Sciatic nerve (tissue), 2 donors: Measurements from ENCODE around the gene TFRC. TPM values are rescaled to one million over a fixed set of nuclear protein-coding genes. Genes with fewer than 3 reads are reported as not detected.
"Not testable (repeated sequence)": the region's sequence is repeated elsewhere in the genome, so short reads cannot be mapped to it uniquely, and the experiment has no call there.

ENCODE experiments used
- ATAC-seq: fragments of 200-7000 bp; cut with Tn5 transposase; one replicate; pipeline ENCODE4 v1.9.1; 2020; ENCODE audit warnings: mild to moderate bottlenecking, moderate library complexity
- DNase-seq: peaks from one replicate; pipeline ENCODE4 v3.0.0-alpha.2; 2020; ENCODE audit warnings: low spot score
- intact Hi-C: fragments of 100-400 bp; cut with DNase I; formaldehyde crosslinking; loops from one replicate; pipeline ENCODE4 v1.14.2; 2022
- total RNA-seq: library from RNA; stranded (reverse); fragmentation: NEBNext Ultra II Directional; extraction: Animal tissue kit (Norgen Biotek cat#: 25700); gene quantifications from one replicate; pipeline ENCODE4 v1.2.1, GENCODE V29; 2021
- donor health status: DM: no; HTN: no; CAD: no.
- donor health status: DM: no; HTN: no; CAD: no.

TFRC gene
- total RNA-seq, 1 donor from 2014 or later: 76.7 TPM

DNA sequence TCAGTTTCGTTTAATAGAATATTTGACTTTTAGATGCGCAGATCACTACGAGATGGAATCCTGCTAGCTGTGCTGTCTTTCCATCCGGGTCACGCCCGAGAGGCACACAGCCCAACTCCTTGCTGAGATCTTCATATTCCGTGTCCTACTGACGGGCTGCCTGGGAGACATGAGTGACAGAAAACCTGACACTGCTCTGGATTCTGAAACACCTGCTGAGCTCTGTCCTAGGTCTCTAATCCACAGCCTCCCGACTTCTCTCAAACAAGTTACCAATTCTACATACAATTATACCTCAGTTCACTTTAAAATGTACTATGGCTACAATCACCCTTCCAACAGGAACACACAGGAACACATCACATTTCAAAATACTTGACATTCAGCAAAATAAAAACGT, 27.2 kb downstream of the TFRC start:
- intact Hi-C loops: no loop called here
- no peak for ATAC-seq

DNA sequence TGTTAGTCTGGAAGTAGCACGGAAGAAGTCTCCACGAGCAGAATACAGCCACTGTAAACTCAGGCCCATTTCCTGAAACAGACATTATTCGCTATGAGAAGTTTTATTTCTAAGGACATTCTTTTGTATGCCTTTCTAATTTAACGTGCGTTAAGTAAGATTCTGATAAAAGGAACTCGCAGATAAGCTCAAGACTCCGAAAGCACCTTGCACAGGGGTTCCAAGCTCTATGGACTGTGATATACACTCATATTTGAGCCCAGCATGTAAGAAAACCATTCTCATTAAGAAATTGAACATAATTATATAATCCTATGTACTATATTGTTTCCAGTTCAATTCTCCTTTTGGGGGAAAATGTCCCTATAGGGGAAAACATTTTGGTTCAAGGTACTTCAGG, 28.4 kb downstream of the TFRC start:
- DNase-seq (no peak), ATAC-seq (no peak)
- intact Hi-C loops: no loop called here

More for the DNA sequence above, 27.2 kb downstream of the TFRC start:
- DNase-seq: no peak

DNA sequence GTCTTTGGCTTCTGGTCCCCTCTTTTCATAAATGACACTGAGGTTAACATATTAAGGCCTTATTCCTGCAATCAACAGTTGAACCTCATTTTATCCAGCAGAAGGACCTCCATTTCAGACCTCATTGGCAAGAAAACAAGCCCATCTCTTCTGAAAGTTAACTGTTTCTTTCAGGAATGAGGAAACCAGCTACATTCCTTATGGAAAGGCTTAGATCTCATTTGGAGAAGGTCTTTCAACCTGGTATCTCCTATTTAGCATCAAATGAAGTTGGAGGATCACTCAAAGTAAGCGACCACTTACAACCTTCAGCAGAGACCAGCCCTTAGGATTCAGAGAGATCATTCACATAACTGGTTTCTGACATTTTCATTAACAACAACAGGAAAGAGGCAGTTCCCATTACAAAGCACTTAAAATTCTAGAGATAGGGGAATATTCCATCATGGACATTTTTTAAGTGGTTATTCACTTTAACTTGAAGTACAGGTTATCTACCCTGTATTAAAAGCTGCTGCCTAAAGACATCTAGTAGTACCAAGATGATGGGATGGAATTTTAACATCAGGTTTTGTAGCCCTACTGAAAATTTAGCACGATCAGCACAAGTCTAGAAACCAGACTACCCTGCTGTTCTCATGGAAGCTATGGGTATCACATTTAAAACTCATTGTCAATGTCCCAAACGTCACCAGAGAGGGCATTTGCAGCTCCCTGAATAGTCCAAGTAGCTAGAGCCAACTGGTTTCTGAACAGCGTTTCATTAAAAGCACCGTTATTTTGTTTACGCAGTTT, 30.4 kb downstream of the TFRC start:
- DNase-seq (no peak), ATAC-seq (no peak)
- intact Hi-C loops: no loop called here

DNA sequence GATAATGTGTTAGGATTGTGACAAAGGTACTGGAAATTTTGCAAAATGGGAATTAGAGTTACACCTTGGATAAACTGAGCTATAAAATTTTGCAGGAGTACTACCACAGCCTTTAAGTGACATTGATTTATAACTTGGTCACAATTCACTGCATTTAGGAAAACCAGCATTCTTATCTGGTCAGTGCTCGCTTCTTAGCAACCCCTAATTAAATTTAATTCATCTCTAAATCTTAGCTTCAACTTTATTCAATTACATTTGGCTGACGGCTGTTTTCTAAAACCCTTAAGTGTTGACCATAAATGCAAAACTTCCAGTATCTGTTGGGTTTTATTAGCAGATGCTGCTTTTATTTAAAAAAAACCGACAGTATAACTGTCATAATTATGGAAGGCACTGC, 31.3 kb downstream of the TFRC start:
- intact Hi-C loops: no loop called here
- DNase-seq (no peak), ATAC-seq (no peak)

DNA sequence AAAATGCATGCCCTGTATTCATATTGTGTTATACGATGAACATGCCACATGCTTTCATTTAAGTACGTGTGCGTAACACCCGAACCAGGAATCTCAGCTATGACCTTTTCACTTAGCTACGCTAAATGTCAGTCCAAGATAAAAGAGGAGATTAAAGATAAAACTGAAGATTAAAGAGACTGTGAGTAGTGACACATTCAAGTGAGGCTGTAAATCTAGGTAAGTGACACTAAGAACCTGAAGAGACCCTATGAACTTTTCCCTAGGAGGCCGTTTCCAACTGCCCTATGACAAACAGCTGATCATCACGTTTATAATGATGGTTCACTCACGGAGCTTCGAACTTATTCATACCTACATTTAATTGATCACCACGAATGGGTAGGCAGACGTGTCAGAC, 32.2 kb downstream of the TFRC start:
- intact Hi-C loops: no loop called here
- DNase-seq (no peak), ATAC-seq (no peak)

DNA sequence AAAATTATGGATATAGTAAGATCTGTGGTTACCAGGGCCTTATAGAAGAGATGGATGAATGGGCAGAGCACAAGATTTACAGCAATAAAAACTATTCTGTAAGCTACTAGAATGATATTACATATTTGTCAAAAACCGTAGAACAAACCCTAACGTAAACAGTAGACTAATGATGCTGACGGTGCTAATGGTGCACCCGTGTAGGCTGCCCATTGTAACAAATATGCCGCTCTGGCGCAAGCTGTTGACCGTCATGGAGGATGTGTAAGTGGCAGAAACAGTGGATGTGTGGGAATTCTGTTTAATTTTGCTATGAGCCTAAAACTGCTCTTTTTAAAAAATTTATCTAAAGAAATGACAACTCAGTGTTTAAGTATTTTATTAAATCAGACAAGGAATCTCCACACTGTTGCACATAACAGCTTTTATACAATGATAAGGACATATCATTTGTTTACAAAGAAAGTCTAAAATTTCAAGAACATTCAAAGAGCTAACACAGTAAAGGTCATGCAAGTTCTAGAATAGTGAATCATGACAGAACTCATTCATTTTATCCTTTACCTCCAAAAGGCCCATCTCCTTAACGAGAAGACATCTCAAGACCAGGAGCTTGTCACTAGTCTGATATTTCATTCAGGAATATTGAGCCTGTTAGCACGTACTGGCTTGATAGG, 32.8 kb downstream of the TFRC start:
- intact Hi-C loops: no loop called here
- no peak for ATAC-seq
- no peak for DNase-seq

DNA sequence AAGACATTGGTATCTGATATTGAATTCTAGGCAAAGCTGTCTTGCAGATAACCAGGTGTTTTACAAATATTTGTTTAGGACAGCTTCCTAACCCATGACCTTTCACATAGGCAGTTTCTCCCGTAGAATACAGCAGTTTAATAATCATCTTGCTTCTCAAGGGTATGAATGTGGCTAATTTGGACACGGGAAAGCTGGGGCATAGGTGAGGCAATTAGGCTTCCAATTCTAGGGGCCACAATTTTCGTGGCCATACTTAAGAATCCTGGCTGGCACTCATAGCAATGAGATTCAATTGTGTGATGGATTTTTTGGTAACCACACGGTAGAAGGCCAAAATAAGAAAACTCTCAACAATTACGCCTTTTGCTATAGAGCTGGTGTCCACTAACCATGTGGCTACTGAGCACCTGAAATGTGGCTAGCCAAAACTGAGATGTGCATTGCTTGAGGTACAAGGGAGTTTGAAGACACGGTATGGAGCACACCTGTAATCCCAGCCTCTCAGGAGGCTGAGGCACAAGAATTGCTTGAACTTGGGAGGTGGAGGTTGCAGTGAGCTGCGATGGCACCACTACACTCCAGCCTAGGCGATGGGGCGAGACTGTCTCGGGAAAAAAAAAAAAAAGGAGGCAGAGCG, 34.4 kb downstream of the TFRC start:
- DNase-seq (no peak), ATAC-seq (no peak)
- intact Hi-C loops: no loop called here

DNA sequence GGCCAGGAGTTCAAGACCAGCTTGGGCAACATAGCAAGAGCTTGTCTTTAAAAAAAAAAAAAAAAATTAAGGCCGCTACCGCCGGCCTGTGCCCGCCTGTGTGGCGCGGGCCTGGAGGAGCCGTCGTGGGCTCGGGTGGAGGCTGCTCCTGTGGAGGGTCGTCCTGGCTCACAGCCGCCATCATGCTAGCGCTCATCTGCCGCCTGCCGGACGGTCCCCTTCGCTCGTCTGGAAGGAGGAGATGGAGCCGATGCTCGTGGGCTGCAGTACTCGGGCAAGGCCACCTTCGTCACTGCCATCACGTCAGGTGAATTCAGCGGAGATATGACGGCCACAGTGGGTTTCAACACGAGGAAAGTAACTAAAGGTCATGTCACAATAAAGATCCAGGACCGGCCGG, 37.4 kb downstream of the TFRC start:
- ATAC-seq (no peak), DNase-seq (no peak)
- intact Hi-C loops: no loop called here

DNA sequence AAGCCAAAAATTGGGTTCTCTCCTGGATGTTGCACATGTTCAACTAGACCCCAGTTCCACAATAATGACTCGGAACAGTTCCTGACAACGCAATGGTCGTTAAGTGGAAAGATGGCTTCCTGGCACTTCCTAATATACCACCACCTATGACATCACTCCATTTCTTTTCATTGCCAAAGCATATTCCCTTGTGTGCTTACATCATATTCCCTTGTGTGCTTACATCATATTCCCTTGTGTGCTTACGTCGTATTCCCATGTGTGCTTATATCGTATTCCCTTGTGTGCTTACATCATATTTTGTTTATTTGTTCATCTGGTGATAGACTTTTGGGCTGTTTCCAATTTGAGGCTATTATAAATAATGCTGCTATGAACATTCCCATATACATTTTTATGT, 39.2 kb downstream of the TFRC start:
- DNase-seq (no peak), ATAC-seq (no peak)
- intact Hi-C loops: no loop called here

DNA sequence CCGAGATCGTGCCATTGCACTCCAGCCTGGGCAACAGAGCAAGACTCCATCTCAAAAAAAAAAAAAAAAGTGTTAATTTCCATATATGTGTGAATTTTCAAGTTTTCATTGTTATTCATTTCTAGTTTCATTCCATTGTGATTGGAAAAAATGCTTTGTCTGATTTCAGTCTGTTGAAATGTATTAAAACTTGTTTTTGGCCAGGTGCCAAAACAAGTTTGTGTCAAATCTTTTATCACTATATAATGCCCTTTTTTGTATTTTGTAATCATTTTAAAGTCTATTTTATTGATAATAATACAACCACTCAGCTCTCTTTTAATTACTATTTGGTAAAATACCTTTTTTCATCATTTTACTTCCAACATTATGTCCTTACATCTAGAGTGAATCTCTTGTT, 42.5 kb downstream of the TFRC start:
- no peak for ATAC-seq
- intact Hi-C loops: no loop called here

DNA sequence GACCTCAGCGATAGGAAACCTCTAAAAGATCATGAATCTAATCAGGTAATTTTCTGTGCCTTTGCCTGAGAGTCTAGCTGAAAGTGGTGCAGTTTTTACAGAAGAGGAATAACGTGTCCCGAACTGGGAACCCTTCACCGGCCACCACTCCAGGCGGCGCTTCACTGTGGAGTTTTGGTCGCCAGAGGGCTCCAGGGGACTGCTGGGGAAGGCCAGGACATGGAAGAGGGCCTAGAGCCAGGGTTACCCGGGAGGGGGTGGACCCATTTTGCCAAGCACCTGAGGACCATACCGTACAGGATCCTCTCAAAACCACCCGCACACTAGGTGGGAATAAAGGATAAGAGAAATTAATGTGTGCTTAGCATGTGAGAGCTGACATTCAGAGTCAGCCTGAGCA, 55.8 kb downstream of the TFRC start:
- DNase-seq, intact Hi-C loops, ATAC-seq: not testable (repeated sequence)

More for the DNA sequence above, 42.5 kb downstream of the TFRC start:
- no peak for DNase-seq

DNA sequence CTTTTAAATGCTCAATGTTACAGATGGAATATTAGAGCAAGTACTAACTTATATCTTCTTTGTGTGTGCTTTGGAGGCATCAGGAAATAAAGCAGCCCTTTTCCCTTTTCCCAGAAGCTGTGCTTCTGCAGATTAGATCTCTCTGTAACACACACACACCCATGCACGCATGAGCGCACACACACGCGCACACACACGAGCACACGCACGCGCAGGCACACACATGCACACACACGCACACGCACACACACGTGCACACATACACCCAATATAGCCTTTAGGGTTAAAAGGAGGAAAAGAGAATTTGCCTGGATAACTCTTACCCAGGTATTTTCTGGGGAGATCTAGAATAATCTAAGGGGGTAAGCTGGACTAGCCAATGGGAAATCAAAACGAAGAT, 56.9 kb downstream of the TFRC start:
- ATAC-seq (no peak), DNase-seq (no peak)
- intact Hi-C loops: no loop called here

DNA sequence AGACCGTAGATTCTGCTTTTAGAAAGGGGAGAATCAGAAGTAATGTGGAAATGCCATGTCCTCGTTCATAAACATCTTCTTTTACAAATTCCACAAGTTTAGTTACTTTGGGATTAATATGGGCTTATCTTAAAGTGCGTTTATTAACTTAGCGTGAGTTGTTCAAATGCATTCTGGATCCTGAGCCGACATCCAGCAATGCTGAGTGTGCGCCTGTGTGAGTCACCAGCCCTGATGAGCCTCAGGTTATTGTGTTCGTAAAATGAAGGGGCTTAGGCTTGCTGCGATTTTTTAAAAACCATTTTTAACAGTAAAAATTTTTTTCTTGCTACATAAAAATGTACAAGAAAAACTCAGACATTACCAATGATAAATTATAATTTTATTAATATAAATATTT, 57.9 kb downstream of the TFRC start:
- DNase-seq (no peak), ATAC-seq (no peak)
- intact Hi-C loops: no loop called here

DNA sequence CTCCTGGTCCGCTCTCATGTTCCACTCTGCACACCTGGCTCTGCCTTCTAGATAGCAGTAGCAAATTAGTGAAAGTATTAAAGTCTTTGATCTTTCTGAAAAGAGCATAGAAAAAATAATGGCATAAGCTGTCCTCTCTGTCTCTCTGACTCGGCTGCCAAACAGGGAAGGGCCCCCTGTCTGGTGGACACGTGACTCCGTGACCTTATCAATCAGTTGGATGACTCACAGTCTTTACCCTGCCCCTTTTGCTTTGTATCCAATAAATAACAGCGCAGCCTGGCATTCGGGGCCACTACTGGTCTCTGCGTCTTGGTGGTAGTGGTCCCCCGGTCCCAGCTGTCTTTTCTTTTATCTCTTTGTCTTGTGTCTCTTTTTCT, 59.4 kb downstream of the TFRC start:
- not testable (repeated sequence) for DNase-seq

DNA sequence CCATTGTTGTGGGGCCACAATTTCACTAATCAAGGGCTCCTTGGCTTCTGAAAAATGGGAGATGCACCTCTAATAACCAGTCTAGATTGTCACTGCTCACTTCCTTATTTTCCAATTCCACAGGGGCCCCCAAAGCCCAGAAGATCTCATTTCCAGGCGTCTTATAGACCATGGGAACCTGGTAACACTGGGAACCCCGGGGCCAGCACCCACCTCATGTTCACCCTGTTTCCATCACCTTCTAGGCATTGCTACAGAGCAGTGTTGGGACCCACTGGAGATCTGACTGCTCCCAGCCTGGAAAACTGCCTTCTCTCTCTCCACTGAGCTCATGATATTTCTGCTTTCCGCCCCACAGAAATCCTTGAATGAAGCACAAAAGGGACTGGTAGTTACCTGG, 61.5 kb downstream of the TFRC start:
- no peak for ATAC-seq
- intact Hi-C loops: no loop called here
- no peak for DNase-seq

More for the DNA sequence above, 59.4 kb downstream of the TFRC start:
- intact Hi-C loops, ATAC-seq: not testable (repeated sequence)

DNA sequence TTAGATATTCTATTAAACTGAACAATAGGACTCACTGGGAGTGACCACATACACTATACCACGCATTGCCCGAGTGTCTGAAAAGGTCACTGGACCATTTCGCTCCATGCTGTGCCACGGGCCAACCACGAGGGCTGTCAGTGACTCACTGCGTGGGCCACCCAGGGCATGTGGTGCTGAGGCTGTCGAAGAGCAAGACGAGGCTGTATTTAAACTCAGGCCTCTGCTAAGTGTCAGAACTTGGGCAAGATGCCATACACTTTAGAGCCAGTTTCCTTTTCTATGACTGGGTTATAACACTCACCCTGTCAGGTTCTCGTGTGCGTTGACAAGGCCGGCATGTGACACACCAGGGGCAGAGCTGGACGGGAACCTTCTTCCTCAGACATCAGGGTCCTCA, 62.3 kb downstream of the TFRC start:
- ATAC-seq, intact Hi-C loops, DNase-seq: not testable (repeated sequence)

DNA sequence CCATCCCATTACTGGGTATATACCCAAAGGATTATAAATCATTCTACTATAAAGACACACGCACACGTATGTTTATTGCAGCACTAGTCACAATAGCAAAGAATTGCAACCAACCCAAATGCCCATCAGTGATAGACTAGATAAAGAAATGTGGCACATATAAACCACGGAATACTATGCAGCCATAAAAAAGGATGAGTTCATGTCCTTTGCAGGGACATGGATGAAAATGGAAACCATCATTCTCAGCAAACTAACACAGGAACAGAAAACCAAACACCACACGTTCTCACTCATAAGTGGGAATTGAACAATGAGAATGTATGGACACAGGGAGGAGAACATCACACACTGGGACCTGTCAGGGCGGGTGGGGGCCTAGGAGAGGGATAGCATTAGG, 63.7 kb downstream of the TFRC start:
- DNase-seq, intact Hi-C loops, ATAC-seq: not testable (repeated sequence)

DNA sequence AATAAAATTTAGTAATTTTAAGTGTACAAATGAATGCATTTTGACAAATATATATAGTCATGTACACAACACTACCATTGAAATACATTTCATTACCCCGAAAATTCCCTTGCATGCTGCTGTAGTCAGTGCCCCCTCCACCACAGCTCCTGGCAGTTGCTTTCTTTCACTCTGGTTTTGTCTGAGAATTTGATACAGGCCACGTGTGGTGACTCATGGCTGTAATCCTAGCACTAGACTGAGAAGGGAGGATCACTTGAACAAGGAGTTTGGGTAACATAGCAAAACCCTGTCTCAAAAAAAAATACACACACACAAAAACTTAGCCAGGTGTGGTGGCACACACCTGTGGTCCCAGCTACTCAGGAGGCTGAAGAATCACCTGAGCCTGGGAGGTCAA, 65.4 kb downstream of the TFRC start:
- DNase-seq (no peak), ATAC-seq (no peak)
- intact Hi-C loops: no loop called here

DNA sequence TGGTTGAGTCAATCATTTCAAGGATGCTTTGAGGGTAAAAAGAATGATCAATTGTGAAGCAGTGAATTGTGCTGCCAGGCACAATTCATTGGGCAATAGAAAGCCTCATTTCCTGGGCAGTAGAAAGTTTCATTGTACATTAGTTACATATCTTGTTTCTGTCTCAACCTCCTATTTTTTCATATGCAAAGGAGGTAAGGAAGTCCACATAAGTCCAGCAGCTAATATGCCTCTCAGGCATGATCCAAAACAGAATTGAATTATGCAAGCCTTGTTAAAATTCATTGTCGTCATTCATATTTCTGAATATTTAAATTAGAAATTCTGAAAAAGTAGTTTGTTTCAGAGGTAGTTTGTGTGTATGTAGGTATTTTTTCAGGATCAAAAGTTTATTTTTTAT, 65.8 kb downstream of the TFRC start:
- intact Hi-C loops: no loop called here

More for the DNA sequence above, 65.8 kb downstream of the TFRC start:
- DNase-seq: no peak
- no peak for ATAC-seq
